SH-SY5Y (cell line): ENCODE results near the gene OGFOD3.

Source experiments
- GATA2 ChIP-seq: IDR thresholded peaks from 2 replicates; pipeline ENCODE4 v1.6.1; 2011; ENCODE audit warnings: mild to moderate bottlenecking, low read depth, low read length
- GATA3 ChIP-seq: IDR thresholded peaks from 2 replicates; pipeline ENCODE4 v1.6.1; 2011; ENCODE audit warnings: low read depth, mild to moderate bottlenecking, low read length, moderate library complexity

- TF ChIP-seq GATA2, result no peak
- TF ChIP-seq GATA3, result no peak
These were observed 69.5 kb downstream of the OGFOD3 start for GRCh38 chr17:82348866-82349265.
